OCI-LY1 (cell line): Measurements from ENCODE around the gene TBC1D2B.

ENCODE experiments used
- H2AFZ ChIP-seq: fragments of 200-600 bp; sonication (generic), shearing (Covaris generic); 2 replicates; pipeline ENCODE4 v1.6.0; 2014; ENCODE audit warnings: antibody characterized with exemption, mild to moderate bottlenecking, low read length
- H3F3A ChIP-seq: fragments of 200-600 bp; sonication (generic), shearing (Covaris generic); 2 replicates; pipeline ENCODE4 v1.6.0; 2014; ENCODE audit warnings: mild to moderate bottlenecking, antibody characterized with exemption, low read length, moderate library complexity; ENCODE audit not compliant: insufficient read depth
- H3K27ac ChIP-seq: fragments of 200-600 bp; sonication (generic); 2 replicates; pipeline ENCODE4 v1.5.1; 2014; ENCODE audit warnings: low read length, mixed run types, mild to moderate bottlenecking, low read depth; ENCODE audit not compliant: poor library complexity, severe bottlenecking
- H3K27me3 ChIP-seq: fragments of 200-600 bp; sonication (generic); 2 replicates; pipeline ENCODE4 v1.6.0; 2014; ENCODE audit warnings: antibody characterized with exemption, mild to moderate bottlenecking, low read length, moderate library complexity; ENCODE audit not compliant: insufficient read depth
- H3K36me3 ChIP-seq: fragments of 200-600 bp; sonication (generic); 2 replicates; pipeline ENCODE4 v1.6.1; 2014; ENCODE audit warnings: mild to moderate bottlenecking, antibody characterized with exemption, low read length, moderate library complexity, mixed read lengths; ENCODE audit not compliant: insufficient read depth
- H3K4me1 ChIP-seq: fragments of 200-600 bp; sonication (generic); 2 replicates; pipeline ENCODE4 v1.5.1; 2014; ENCODE audit warnings: mild to moderate bottlenecking, low read length, moderate library complexity; ENCODE audit not compliant: insufficient read depth, severe bottlenecking
- H3K4me2 ChIP-seq: fragments of 200-600 bp; sonication (generic), shearing (Covaris generic); 2 replicates; pipeline ENCODE4 v1.6.1; 2014; ENCODE audit warnings: low read length
- H3K4me3 ChIP-seq: fragments of 200-600 bp; sonication (generic); 2 replicates; pipeline ENCODE4 v1.5.1; 2014; ENCODE audit warnings: low read length, low read depth, mild to moderate bottlenecking, mixed read lengths; ENCODE audit not compliant: poor library complexity, severe bottlenecking
- H3K79me2 ChIP-seq: fragments of 200-600 bp; shearing (Covaris generic); 2 replicates; pipeline ENCODE4 v1.6.1; 2016; ENCODE audit warnings: mixed run types, low read length, mixed read lengths; ENCODE audit not compliant: insufficient read depth
- H3K9ac ChIP-seq: fragments of 200-600 bp; sonication (generic), shearing (Covaris generic); 2 replicates; pipeline ENCODE4 v1.6.1; 2014; ENCODE audit warnings: mild to moderate bottlenecking, low read length, mixed read lengths
- H3K9me2 ChIP-seq: fragments of 200-600 bp; sonication (generic), shearing (Covaris generic); 2 replicates; pipeline ENCODE4 v1.6.1; 2014; ENCODE audit warnings: low read depth, mild to moderate bottlenecking, low read length, mixed read lengths
- H3K9me3 ChIP-seq: fragments of 200-600 bp; shearing (Covaris generic); 2 replicates; pipeline ENCODE4 v1.6.1; 2014; ENCODE audit warnings: low read length, mixed read lengths
- H4K20me1 ChIP-seq: fragments of 200-600 bp; sonication (generic), shearing (Covaris generic); 2 replicates; pipeline ENCODE4 v1.6.0; 2016; ENCODE audit warnings: mild to moderate bottlenecking, low read length; ENCODE audit not compliant: insufficient read depth
- CTCF ChIP-seq: fragments of 200-600 bp; sonication (generic), shearing (Covaris generic); IDR thresholded peaks from 2 replicates; pipeline ENCODE4 v1.5.1; 2017; ENCODE audit warnings: mild to moderate bottlenecking, antibody characterized with exemption, low read length, moderate library complexity, mixed read lengths
- EZH2 ChIP-seq: fragments of 200-600 bp; sonication (generic), shearing (Covaris generic); IDR thresholded peaks from 2 replicates; pipeline ENCODE4 v1.8.0; 2017; ENCODE audit warnings: borderline replicate concordance, mixed run types, mild to moderate bottlenecking, antibody characterized with exemption, low read length, moderate library complexity, mixed read lengths

Gene TBC1D2B

GRCh38 chr15:78083687-78084448 lies 6.4 kb upstream of the TBC1D2B start:
- H3K9ac ChIP-seq = no peak overlapping the region
- H2AFZ ChIP-seq = no peak overlapping the region
- no peaks in the 10 kb centered on the region for H3K36me3 ChIP-seq
- no peaks in the 10 kb centered on the region for H3K9me2 ChIP-seq
- peak overlapping the region; percentile 41 for H3K27ac ChIP-seq
- no peaks in the 10 kb centered on the region for H3K9me3 ChIP-seq
- H4K20me1 ChIP-seq = no peaks in the 10 kb centered on the region
- TF ChIP-seq CTCF (no peak), EZH2 (no peak)
- no peaks in the 10 kb centered on the region for H3F3A ChIP-seq
- no peaks in the 10 kb centered on the region for H3K27me3 ChIP-seq
- no peaks in the 10 kb centered on the region for H3K79me2 ChIP-seq
- H3K4me2 ChIP-seq = peak overlapping the region; percentile 24; the same call in 1 of the 2 replicates
- no peak overlapping the region for H3K4me3 ChIP-seq
- peaks cover 13% of the 10 kb centered on the region for H3K4me1 ChIP-seq

GRCh38 chr15:78083186-78083585 lies 5.7 kb upstream of the TBC1D2B start:
- Histone ChIP-seq H3K36me3 (no peaks in the 10 kb centered on the region), H3K4me1 (peaks cover 14% of the 10 kb centered on the region), H2AFZ (no peak overlapping the region), H3K27me3 (no peaks in the 10 kb centered on the region), H3K27ac (no peak overlapping the region), H3K4me3 (no peak overlapping the region), H3K9ac (no peak overlapping the region), H3K79me2 (no peaks in the 10 kb centered on the region), H3K4me2 (no peak overlapping the region), H3K9me2 (no peaks in the 10 kb centered on the region), H4K20me1 (no peaks in the 10 kb centered on the region), H3K9me3 (no peaks in the 10 kb centered on the region), H3F3A (no peaks in the 10 kb centered on the region)
- no peak for TF ChIP-seq CTCF
- no peak for TF ChIP-seq EZH2

GRCh38 chr15:78082743-78083110 lies 5.2 kb upstream of the TBC1D2B start:
- no peak overlapping the region for H3K9ac ChIP-seq
- no peaks in the 10 kb centered on the region for H3K27me3 ChIP-seq
- no peaks in the 10 kb centered on the region for H3F3A ChIP-seq
- peaks cover 18% of the 10 kb centered on the region for H3K4me1 ChIP-seq
- H3K4me3 ChIP-seq = no peak overlapping the region
- H3K79me2 ChIP-seq = no peaks in the 10 kb centered on the region
- no peak overlapping the region for H3K4me2 ChIP-seq
- H2AFZ ChIP-seq = no peak overlapping the region
- no peaks in the 10 kb centered on the region for H4K20me1 ChIP-seq
- H3K9me3 ChIP-seq = no peaks in the 10 kb centered on the region
- H3K9me2 ChIP-seq = no peaks in the 10 kb centered on the region
- H3K36me3 ChIP-seq = no peaks in the 10 kb centered on the region
- no peak for TF ChIP-seq CTCF
- TF ChIP-seq EZH2 = no peak
- no peak overlapping the region for H3K27ac ChIP-seq
